ENCODE results near the gene ZFYVE21. TPM values are rescaled to one million over a fixed set of nuclear protein-coding genes. Genes with fewer than 3 reads are reported as not detected.
"Not testable (repeated sequence)": the region's sequence is repeated elsewhere in the genome, so short reads cannot be mapped to it uniquely, and the experiment has no call there.

The ZFYVE21 gene
- polyA plus RNA-seq, 4 donors: 40.0 to 53.6 (median 42.1) TPM

DNA sequence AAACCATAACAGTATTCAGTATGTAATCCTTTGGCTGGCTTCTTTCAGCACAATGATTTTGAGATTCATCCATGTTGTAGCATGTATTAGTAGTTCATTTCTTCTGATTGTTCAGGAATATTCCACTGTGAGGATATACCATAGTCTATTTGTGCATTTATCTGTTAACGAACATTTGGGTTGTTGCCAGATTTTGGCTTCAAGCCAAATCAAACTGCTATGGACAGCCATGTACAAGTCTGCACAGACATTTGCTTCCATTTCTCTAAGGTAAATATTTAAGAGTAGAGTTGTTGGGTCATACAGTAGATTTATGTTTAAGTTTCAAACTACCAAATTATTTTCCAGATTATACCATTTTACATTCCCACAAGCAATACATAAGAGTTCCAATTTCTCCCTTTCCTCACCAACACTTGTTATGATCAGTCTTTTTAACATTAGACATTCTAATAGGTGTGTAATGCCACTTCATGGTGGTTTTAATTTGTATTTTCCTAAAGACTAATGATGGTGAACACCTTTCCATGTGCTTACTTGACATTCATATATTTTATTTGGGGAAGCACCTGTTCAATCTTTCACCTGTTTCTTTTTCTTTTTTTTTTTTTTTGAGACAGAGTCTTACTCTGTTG is 56.6 kb downstream of the ZFYVE21 start:
- H3K9me3 ChIP-seq (ENCODE audit: control insufficient read depth in 2 of 2, insufficient read depth in 1 of 2, low read depth in 1 of 2, low read length in 1 of 2): no peaks in the 10 kb centered on the region
- H3K36me3 ChIP-seq (ENCODE audit: control insufficient read depth in 3 of 3, insufficient read depth in 2 of 3, low read depth in 1 of 3, low read length in 3 of 3): peaks cover 4 to 10% (median 5%) of the 10 kb centered on the region in 3 donors
- H3K27ac ChIP-seq (ENCODE audit: low read depth in 1 of 3, low read length in 2 of 3): no peak overlapping the region
- no peaks in the 10 kb centered on the region for H3K27me3 ChIP-seq (ENCODE audit: control insufficient read depth in 3 of 3, insufficient read depth in 3 of 3, low read length in 3 of 3)
- DNase-seq: no peak
- no peak overlapping the region for H3K4me3 ChIP-seq (ENCODE audit: low read depth in 1 of 3, low read length in 3 of 3)
- FAIRE-seq: no peak
- WGBS, 3 donors: 63 to 72% (median 69%) methylated on average over 1 of the region's 1 CpG
- H3K4me1 ChIP-seq (ENCODE audit: control insufficient read depth in 3 of 3, insufficient read depth in 2 of 3, low read depth in 1 of 3, low read length in 2 of 3): no peaks in the 10 kb centered on the region

DNA sequence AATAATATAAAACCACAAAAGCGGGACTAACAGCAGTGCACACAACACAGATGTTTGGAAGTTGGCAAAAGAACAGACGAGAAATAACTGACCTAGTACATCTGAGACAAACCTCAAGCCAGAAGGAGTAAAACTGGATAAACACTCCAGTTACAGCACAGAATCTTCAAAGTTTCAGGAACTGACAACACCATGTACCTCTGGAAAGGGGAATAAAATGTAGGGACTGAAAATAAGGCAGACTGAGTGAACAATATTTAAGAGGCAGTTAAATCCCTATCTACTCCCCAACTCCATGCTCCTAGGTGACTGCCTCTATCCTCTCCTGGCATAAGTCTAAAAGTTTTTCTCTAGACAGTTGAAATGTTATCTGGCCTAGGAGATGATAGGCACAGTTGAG is 57.9 kb downstream of the ZFYVE21 start:
- no peak overlapping the region for H3K27ac ChIP-seq (ENCODE audit: low read depth in 1 of 3, low read length in 2 of 3)
- no peak for DNase-seq
- WGBS, 3 donors: 89 to 95% (median 89%) methylated on average over 2 of the region's 2 CpGs
- no peak for FAIRE-seq
- no peaks in the 10 kb centered on the region for H3K27me3 ChIP-seq (ENCODE audit: control insufficient read depth in 3 of 3, insufficient read depth in 3 of 3, low read length in 3 of 3)
- H3K4me3 ChIP-seq (ENCODE audit: low read depth in 1 of 3, low read length in 3 of 3): no peak overlapping the region
- no peaks in the 10 kb centered on the region for H3K9me3 ChIP-seq (ENCODE audit: control insufficient read depth in 2 of 2, insufficient read depth in 1 of 2, low read depth in 1 of 2, low read length in 1 of 2)
- H3K4me1 ChIP-seq (ENCODE audit: control insufficient read depth in 3 of 3, insufficient read depth in 2 of 3, low read depth in 1 of 3, low read length in 2 of 3): no peaks in the 10 kb centered on the region
- H3K36me3 ChIP-seq (ENCODE audit: control insufficient read depth in 3 of 3, insufficient read depth in 2 of 3, low read depth in 1 of 3, low read length in 3 of 3): peaks cover 4 to 18% (median 9%) of the 10 kb centered on the region in 3 donors

DNA sequence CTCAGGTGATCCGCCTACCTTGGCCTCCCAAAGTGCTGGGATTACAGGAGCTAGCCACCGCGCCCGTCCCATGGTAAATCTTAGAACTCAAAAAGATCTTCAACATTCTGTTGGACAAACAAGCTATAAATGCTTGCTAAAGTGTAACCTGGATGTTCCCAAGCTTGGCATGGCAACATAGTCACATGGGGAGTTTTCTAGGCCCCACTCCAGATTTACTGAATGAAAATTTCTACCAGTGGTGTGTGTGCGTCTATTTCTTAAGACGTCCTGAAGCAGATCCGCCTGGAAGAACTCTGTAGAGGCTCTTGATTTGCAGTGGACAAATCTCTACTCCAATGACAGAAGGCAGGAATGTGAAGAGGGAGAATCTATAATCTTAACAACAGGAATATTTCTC is 59.9 kb downstream of the ZFYVE21 start:
- no peak overlapping the region for H3K27ac ChIP-seq (ENCODE audit: low read depth in 1 of 3, low read length in 2 of 3)
- no peaks in the 10 kb centered on the region for H3K4me1 ChIP-seq (ENCODE audit: control insufficient read depth in 3 of 3, insufficient read depth in 2 of 3, low read depth in 1 of 3, low read length in 2 of 3)
- no peaks in the 10 kb centered on the region for H3K9me3 ChIP-seq (ENCODE audit: control insufficient read depth in 2 of 2, insufficient read depth in 1 of 2, low read depth in 1 of 2, low read length in 1 of 2)
- no peaks in the 10 kb centered on the region for H3K27me3 ChIP-seq (ENCODE audit: control insufficient read depth in 3 of 3, insufficient read depth in 3 of 3, low read length in 3 of 3)
- no peak for FAIRE-seq
- H3K4me3 ChIP-seq (ENCODE audit: low read depth in 1 of 3, low read length in 3 of 3): no peak overlapping the region
- DNase-seq: no peak
- 96 to 97% (median 97%) methylated on average over 7 of the region's 7 CpGs for WGBS, 3 donors
- H3K36me3 ChIP-seq (ENCODE audit: control insufficient read depth in 3 of 3, insufficient read depth in 2 of 3, low read depth in 1 of 3, low read length in 3 of 3): peaks cover 4 to 28% (median 9%) of the 10 kb centered on the region in 3 donors

DNA sequence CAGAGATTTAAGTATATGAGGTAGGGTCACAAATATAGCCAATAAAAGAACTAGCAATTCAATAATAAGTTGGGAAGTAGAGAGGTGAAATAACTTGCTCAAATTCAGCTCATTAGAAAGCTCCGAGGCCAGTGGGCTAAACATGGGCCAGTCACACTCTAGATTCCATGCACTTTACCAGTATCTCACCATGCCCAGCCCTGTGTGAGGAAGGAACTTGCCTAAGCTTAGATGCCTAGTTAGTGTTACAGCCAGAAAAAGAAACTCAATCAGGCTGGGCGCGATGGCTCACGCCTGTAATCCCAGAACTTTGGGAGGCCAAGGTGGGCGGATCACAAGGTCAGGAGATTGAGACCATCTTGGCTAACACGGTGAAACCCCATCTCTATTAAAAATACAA is 60.7 kb downstream of the ZFYVE21 start:
- H3K36me3 ChIP-seq (ENCODE audit: control insufficient read depth in 3 of 3, insufficient read depth in 2 of 3, low read depth in 1 of 3, low read length in 3 of 3): peaks cover 4 to 30% (median 9%) of the 10 kb centered on the region in 3 donors
- not testable (repeated sequence) for FAIRE-seq; H3K27me3 ChIP-seq (ENCODE audit: control insufficient read depth in 3 of 3, insufficient read depth in 3 of 3, low read length in 3 of 3); H3K27ac ChIP-seq (ENCODE audit: low read depth in 1 of 3, low read length in 2 of 3); DNase-seq; H3K4me1 ChIP-seq (ENCODE audit: control insufficient read depth in 3 of 3, insufficient read depth in 2 of 3, low read depth in 1 of 3, low read length in 2 of 3); H3K9me3 ChIP-seq (ENCODE audit: control insufficient read depth in 2 of 2, insufficient read depth in 1 of 2, low read depth in 1 of 2, low read length in 1 of 2); H3K4me3 ChIP-seq (ENCODE audit: low read depth in 1 of 3, low read length in 3 of 3)
- 93 to 96% (median 93%) methylated on average over 6 of the region's 6 CpGs for WGBS, 3 donors

DNA sequence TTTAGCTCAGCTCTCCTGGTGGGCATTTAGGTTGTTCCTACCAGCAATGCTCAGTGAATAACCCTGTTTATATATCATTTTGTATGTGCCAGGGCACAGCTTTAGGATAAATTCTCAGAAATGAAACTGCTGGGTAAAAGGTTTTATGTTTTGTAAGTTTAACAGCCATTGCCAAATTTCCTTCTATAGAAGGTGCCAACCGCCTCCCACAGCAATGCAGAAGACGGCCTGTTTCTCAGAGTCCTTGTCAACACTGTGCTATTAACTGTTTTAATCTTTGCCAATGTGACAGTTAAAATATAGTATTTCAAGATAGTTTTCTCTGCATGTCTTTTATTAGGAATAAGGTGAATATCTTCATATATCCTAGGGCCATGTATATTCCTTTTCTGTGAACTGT is 66.8 kb downstream of the ZFYVE21 start:
- Histone ChIP-seq H3K4me3 (ENCODE audit: low read depth in 1 of 3, low read length in 3 of 3) (no peak overlapping the region), H3K36me3 (ENCODE audit: control insufficient read depth in 3 of 3, insufficient read depth in 2 of 3, low read depth in 1 of 3, low read length in 3 of 3) (peaks cover 0 to 37% (median 8%) of the 10 kb centered on the region in 3 donors), H3K27me3 (ENCODE audit: control insufficient read depth in 3 of 3, insufficient read depth in 3 of 3, low read length in 3 of 3) (no peaks in the 10 kb centered on the region), H3K9me3 (ENCODE audit: control insufficient read depth in 2 of 2, insufficient read depth in 1 of 2, low read depth in 1 of 2, low read length in 1 of 2) (no peaks in the 10 kb centered on the region), H3K4me1 (ENCODE audit: control insufficient read depth in 3 of 3, insufficient read depth in 2 of 3, low read depth in 1 of 3, low read length in 2 of 3) (no peaks in the 10 kb centered on the region), H3K27ac (ENCODE audit: low read depth in 1 of 3, low read length in 2 of 3) (no peak overlapping the region)
- WGBS, 3 donors: 60 to 84% (median 77%) methylated on average over 2 of the region's 2 CpGs
- no peak for FAIRE-seq
- DNase-seq: no peak

Other genes starting within 250 kb of the ZFYVE21 start
- gene CKB, start 193.0 kb upstream of the ZFYVE21 start, polyA plus RNA-seq: 100 to 1,000 TPM in 1 of 4 donors, 10 to 100 TPM in 3; 36.7 to 315 (median 72.7) TPM
- gene TRMT61A, start 186.6 kb upstream of the ZFYVE21 start, polyA plus RNA-seq: 10 to 100 TPM in 1 of 4 donors, 1 to 10 TPM in 3; 4.9 to 16.5 (median 7.7) TPM
- gene BAG5, start 153.2 kb upstream of the ZFYVE21 start, polyA plus RNA-seq: 10 to 100 TPM in 3 of 4 donors, 1 to 10 TPM in 1; 8.5 to 21.8 (median 12.6) TPM
- 10 to 100 TPM; 33.0 to 68.7 (median 50.2) TPM for gene COA8, start 152.8 kb upstream of the ZFYVE21 start, polyA plus RNA-seq
- 10 to 100 TPM; 45.9 to 74.4 (median 67.4) TPM for gene KLC1, start 86.6 kb upstream of the ZFYVE21 start, polyA plus RNA-seq
- 10 to 100 TPM in 2 of 4 donors, 1 to 10 TPM in 2; 2.7 to 14.0 (median 7.3) TPM for gene XRCC3, start 359 bp upstream of the ZFYVE21 start, polyA plus RNA-seq
- gene PPP1R13B, start 131.8 kb downstream of the ZFYVE21 start, polyA plus RNA-seq: 10 to 100 TPM; 17.8 to 28.1 (median 23.3) TPM
- gene TDRD9, start 212.6 kb downstream of the ZFYVE21 start, polyA plus RNA-seq: under 1 TPM; 0.27 to 0.89 (median 0.45) TPM
- not detected for gene RD3L, start 226.7 kb downstream of the ZFYVE21 start, polyA plus RNA-seq

Measured in small intestine (tissue), 7 donors.